PC-3 (cell line): Measurements from ENCODE around the gene ETV6. TPM values are rescaled to one million over a fixed set of nuclear protein-coding genes. Genes with fewer than 3 reads are reported as not detected.

Experiments
- ATAC-seq: fragments of 200-7000 bp; cut with Tn5 transposase; 2 replicates; pipeline ENCODE4 v1.9.1; 2020; ENCODE audit warnings: mild to moderate bottlenecking, moderate library complexity
- BruUV-seq: library from RNA; stranded (reverse); fragments of 400-500 nt; replicated peaks from 2 replicates; lab custom pipeline; 2021; lab: Mats Ljungman, UMichigan
- CTCF ChIA-PET: fragments of 300-600 bp; sonication (Branson Sonifier 250); formaldehyde crosslinking; loops from one replicate; lab custom pipeline; 2022; ENCODE audit warnings: antibody characterized with exemption; lab: Charles Lee
- POLR2A ChIA-PET: fragments of 300-600 bp; sonication (Branson Sonifier 250); formaldehyde crosslinking; loops from one replicate; lab custom pipeline; 2022; ENCODE audit warnings: antibody characterized with exemption; ENCODE audit not compliant: unreplicated experiment; lab: Charles Lee
- DNase-seq: peaks from one replicate; pipeline ENCODE4 v3.0.0-alpha.2; 2015
- H2AFZ ChIP-seq: fragments of 300-600 bp; sonication (generic); 2 replicates; pipeline ENCODE4 v1.6.0; 2016; ENCODE audit warnings: antibody characterized with exemption, low read length
- H3F3A ChIP-seq: fragments of 300-600 bp; sonication (generic); one replicate; pipeline ENCODE4 v1.6.0; 2017; ENCODE audit warnings: antibody characterized with exemption, low read length, control low read depth, mild to moderate bottlenecking; ENCODE audit not compliant: unreplicated experiment
- H3K27ac ChIP-seq: fragments of 300-600 bp; sonication (generic); 2 replicates; pipeline ENCODE4 v1.5.1; 2016; ENCODE audit warnings: mild to moderate bottlenecking, low read length
- H3K27me3 ChIP-seq: fragments of 300-600 bp; sonication (generic); 2 replicates; pipeline ENCODE4 v1.6.1; 2016; ENCODE audit warnings: low read length, mixed read lengths
- H3K36me3 ChIP-seq: fragments of 300-600 bp; sonication (generic); 2 replicates; pipeline ENCODE4 v1.6.1; 2016; ENCODE audit warnings: low read depth, mixed run types, low read length, mixed read lengths
- H3K4me1 ChIP-seq: fragments of 300-600 bp; sonication (generic); 2 replicates; pipeline ENCODE4 v1.5.1; 2016; ENCODE audit warnings: low read length; ENCODE audit not compliant: insufficient read depth
- H3K4me2 ChIP-seq: fragments of 300-600 bp; sonication (generic); 2 replicates; pipeline ENCODE4 v1.6.0; 2016; ENCODE audit warnings: low read length
- H3K4me3 ChIP-seq: fragments of 300-600 bp; sonication (generic); 2 replicates; pipeline ENCODE4 v1.5.1; 2016; ENCODE audit warnings: mild to moderate bottlenecking, low read length, mixed read lengths
- H3K79me2 ChIP-seq: fragments of 300-600 bp; sonication (generic); 2 replicates; pipeline ENCODE4 v1.6.1; 2017; ENCODE audit warnings: low read length, mixed read lengths
- H3K9ac ChIP-seq: fragments of 300-600 bp; sonication (generic); 2 replicates; pipeline ENCODE4 v1.6.0; 2016; ENCODE audit warnings: mild to moderate bottlenecking, low read length
- H3K9me2 ChIP-seq: fragments of 300-600 bp; sonication (generic); replicated peaks from 2 replicates; pipeline ENCODE4 v1.6.1; 2016; ENCODE audit warnings: mixed run types, low read length, mixed read lengths
- H3K9me3 ChIP-seq: fragments of 300-600 bp; sonication (generic); 2 replicates; pipeline ENCODE4 v1.6.1; 2016; ENCODE audit warnings: low read length, mixed read lengths
- H4K20me1 ChIP-seq: fragments of 300-600 bp; sonication (generic); 2 replicates; pipeline ENCODE4 v1.6.1; 2016; ENCODE audit warnings: low read length, mixed read lengths
- CTCF ChIP-seq: fragments of 300-600 bp; sonication (generic); conservative IDR thresholded peaks from 2 replicates; pipeline ENCODE4 v1.5.1; 2017; ENCODE audit warnings: antibody characterized with exemption, low read depth, mild to moderate bottlenecking, low read length
- EZH2 ChIP-seq: fragments of 300-600 bp; sonication (generic); IDR thresholded peaks from one replicate; pipeline ENCODE4 v1.6.1; 2017; ENCODE audit warnings: antibody characterized with exemption, mild to moderate bottlenecking, low read length; ENCODE audit not compliant: unreplicated experiment
- EZH2phosphoT487 ChIP-seq: fragments of 300-600 bp; sonication (generic); IDR thresholded peaks from 2 replicates; pipeline ENCODE4 v1.6.1; 2018; ENCODE audit warnings: mild to moderate bottlenecking, antibody characterized with exemption, low read length, borderline replicate concordance
- intact Hi-C: fragments of 100-400 bp; cut with micrococcal nuclease; formaldehyde crosslinking; loops from 2 replicates; pipeline ENCODE4 v1.9.0; 2023
- total RNA-seq: library from RNA; depleted of rRNA; stranded (reverse); fragments of >200 nt; gene quantifications from 2 replicates; pipeline ENCODE4 v1.2.3, GENCODE V29; 2014

ETV6 gene
- total RNA-seq, 1 experiment from 2014 or later, result 5.0 TPM

- Histone ChIP-seq H2AFZ (no peak overlapping the region), H3K27me3 (no peaks in the 10 kb centered on the region), H4K20me1 (no peaks in the 10 kb centered on the region), H3K4me1 (no peaks in the 10 kb centered on the region), H3K9me2 (no peaks in the 10 kb centered on the region), H3K4me3 (no peak overlapping the region), H3K9ac (no peak overlapping the region), H3K9me3 (no peaks in the 10 kb centered on the region), H3K4me2 (no peak overlapping the region), H3K79me2 (no peaks in the 10 kb centered on the region), H3F3A (no peaks in the 10 kb centered on the region), H3K27ac (no peak overlapping the region), H3K36me3 (no peaks in the 10 kb centered on the region)
- BruUV-seq, result no TSS peak
- intact Hi-C loops, result no loop called here
- TF ChIP-seq EZH2, result no peak
- TF ChIP-seq EZH2phosphoT487, result no peak
- no peak for TF ChIP-seq CTCF
- ATAC-seq, result no peak
- ChIA-PET POLR2A (no interaction called here), CTCF (no interaction called here)
- no peak for DNase-seq
Measured at GRCh38 chr12:11698729-11699128, 49.3 kb downstream of the ETV6 start.

DNA sequence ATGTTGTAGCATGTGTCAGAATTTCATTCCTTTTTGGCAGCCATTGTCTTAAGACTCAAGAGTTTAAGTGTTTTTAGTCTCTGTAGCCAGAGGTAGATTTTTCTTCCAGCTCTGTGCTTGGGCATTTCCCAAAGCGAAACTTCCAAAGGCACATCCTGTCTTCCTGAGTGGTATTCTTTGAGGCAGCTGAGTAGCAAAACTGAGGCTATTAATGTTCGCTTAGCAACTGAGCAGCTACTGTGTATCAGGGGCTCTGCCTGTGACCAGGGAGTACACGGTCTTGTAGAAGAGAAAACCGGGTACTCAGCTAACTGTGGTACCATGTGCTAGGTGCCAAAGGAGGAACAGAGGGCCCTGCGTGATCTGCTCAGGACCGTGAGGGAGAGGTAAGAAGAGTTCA, 52.0 kb downstream of the ETV6 start:
- H3K79me2 ChIP-seq, result 0 out of 2 replicates have a peak, but pooled peaks cover 3% of the 10 kb centered on the region
- no peaks in the 10 kb centered on the region for H3F3A ChIP-seq
- H3K27ac ChIP-seq, result no peak overlapping the region
- no peaks in the 10 kb centered on the region for H4K20me1 ChIP-seq
- intact Hi-C loops, result no loop called here
- CTCF ChIA-PET, result no interaction called here
- no peak overlapping the region for H3K4me3 ChIP-seq
- H3K9me2 ChIP-seq, result no peaks in the 10 kb centered on the region
- TF ChIP-seq CTCF, result no peak
- TF ChIP-seq EZH2, result no peak
- TF ChIP-seq EZH2phosphoT487, result no peak
- H3K9me3 ChIP-seq, result no peaks in the 10 kb centered on the region
- peaks cover 12% of the 10 kb centered on the region for H3K4me1 ChIP-seq
- DNase-seq (no peak), ATAC-seq (no peak)
- POLR2A ChIA-PET, result no interaction called here
- BruUV-seq, result no TSS peak
- no peak overlapping the region for H3K4me2 ChIP-seq
- no peak overlapping the region for H2AFZ ChIP-seq
- no peaks in the 10 kb centered on the region for H3K27me3 ChIP-seq
- H3K9ac ChIP-seq, result no peak overlapping the region
- no peaks in the 10 kb centered on the region for H3K36me3 ChIP-seq

GRCh38 chr12:11702959-11703358, 53.5 kb downstream of the ETV6 start:
- no peak for ATAC-seq
- intact Hi-C loops, result no loop called here
- no peaks in the 10 kb centered on the region for H3F3A ChIP-seq
- no peak overlapping the region for H3K27ac ChIP-seq
- CTCF ChIA-PET, result no interaction called here
- H3K9ac ChIP-seq, result no peak overlapping the region
- DNase-seq, result no peak
- POLR2A ChIA-PET, result no interaction called here
- H4K20me1 ChIP-seq, result no peaks in the 10 kb centered on the region
- H3K4me1 ChIP-seq, result peaks cover 12% of the 10 kb centered on the region
- H3K9me2 ChIP-seq, result no peaks in the 10 kb centered on the region
- BruUV-seq, result no TSS peak
- no peak overlapping the region for H2AFZ ChIP-seq
- 0 out of 2 replicates have a peak, but pooled peaks cover 3% of the 10 kb centered on the region for H3K79me2 ChIP-seq
- H3K4me2 ChIP-seq, result no peak overlapping the region
- TF ChIP-seq EZH2phosphoT487, result no peak
- no peak for TF ChIP-seq CTCF
- TF ChIP-seq EZH2, result no peak
- no peaks in the 10 kb centered on the region for H3K36me3 ChIP-seq
- H3K27me3 ChIP-seq, result no peaks in the 10 kb centered on the region
- no peak overlapping the region for H3K4me3 ChIP-seq
- H3K9me3 ChIP-seq, result no peaks in the 10 kb centered on the region
